Measurements from ENCODE around the gene TTC7B.

- no peak for TF ChIP-seq CTCF (IDR thresholded peaks at IDR 0.05)
- TF ChIP-seq EZH2 (IDR thresholded peaks at IDR 0.05; ENCODE audit: borderline replicate concordance, insufficient read depth, low read depth, low read length, poor library complexity, severe bottlenecking): no peak
These were observed 266.2 kb downstream of the TTC7B start for GRCh38 chr14:90549794-90550641.
